Measurements from ENCODE around the gene LSG1.

DNA sequence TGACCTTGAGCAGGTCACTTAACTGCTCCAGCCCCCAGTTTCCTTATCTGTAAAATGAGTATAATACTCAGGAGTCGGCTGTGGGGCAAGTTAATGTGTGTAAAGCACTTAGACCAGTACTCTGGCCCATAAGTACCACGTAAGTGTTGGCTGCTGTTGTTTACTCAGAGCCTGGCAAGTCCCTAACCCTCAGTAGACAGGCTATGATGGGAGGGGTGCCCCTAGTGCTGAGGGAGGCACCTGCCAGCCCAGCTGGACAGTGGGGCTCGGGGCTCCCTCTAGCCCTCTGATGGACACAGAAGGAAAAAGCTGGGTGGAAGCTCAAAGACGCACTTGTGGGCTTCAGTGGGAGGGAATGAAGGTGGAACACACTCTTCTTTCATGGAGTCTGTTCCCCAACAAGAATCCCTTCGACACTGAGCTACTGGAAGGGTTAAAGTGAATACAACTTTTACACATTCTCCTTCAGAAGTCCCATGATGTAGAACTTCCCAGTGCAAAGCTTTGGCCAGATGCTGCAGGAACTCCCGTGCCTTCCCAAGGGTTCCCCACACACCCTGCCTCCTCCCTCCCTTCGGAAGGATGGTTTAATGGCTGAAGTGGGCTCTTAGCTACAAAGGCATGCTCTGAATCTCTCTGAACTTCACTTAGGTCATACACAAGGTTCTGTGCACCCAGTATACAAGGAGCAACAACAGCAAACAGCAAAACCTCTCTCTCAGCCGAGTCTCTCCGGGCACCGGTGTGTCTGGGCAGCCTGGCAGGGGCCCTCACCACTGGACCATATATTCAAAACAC lies 64.2 kb downstream of the LSG1 start:
- TF ChIP-seq, protein P1, sequence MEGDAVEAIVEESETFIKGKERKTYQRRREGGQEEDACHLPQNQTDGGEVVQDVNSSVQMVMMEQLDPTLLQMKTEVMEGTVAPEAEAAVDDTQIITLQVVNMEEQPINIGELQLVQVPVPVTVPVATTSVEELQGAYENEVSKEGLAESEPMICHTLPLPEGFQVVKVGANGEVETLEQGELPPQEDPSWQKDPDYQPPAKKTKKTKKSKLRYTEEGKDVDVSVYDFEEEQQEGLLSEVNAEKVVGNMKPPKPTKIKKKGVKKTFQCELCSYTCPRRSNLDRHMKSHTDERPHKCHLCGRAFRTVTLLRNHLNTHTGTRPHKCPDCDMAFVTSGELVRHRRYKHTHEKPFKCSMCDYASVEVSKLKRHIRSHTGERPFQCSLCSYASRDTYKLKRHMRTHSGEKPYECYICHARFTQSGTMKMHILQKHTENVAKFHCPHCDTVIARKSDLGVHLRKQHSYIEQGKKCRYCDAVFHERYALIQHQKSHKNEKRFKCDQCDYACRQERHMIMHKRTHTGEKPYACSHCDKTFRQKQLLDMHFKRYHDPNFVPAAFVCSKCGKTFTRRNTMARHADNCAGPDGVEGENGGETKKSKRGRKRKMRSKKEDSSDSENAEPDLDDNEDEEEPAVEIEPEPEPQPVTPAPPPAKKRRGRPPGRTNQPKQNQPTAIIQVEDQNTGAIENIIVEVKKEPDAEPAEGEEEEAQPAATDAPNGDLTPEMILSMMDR (IDR thresholded peaks at IDR 0.05): no peak
- TF ChIP-seq EZH2 (IDR thresholded peaks at IDR 0.05): no peak

Measured in neural progenitor cell (in vitro differentiated cells).